ENCODE data around the gene PLA2G4E. TPM values are rescaled to one million over a fixed set of nuclear protein-coding genes. Genes with fewer than 3 reads are reported as not detected.

The PLA2G4E gene
- total and polyA plus RNA-seq, 9 of the 15 experiments (the other 6 are each of a cell fraction or from before 2014, with no cell fraction given): 0.03 TPM; not detected in 8

DNA sequence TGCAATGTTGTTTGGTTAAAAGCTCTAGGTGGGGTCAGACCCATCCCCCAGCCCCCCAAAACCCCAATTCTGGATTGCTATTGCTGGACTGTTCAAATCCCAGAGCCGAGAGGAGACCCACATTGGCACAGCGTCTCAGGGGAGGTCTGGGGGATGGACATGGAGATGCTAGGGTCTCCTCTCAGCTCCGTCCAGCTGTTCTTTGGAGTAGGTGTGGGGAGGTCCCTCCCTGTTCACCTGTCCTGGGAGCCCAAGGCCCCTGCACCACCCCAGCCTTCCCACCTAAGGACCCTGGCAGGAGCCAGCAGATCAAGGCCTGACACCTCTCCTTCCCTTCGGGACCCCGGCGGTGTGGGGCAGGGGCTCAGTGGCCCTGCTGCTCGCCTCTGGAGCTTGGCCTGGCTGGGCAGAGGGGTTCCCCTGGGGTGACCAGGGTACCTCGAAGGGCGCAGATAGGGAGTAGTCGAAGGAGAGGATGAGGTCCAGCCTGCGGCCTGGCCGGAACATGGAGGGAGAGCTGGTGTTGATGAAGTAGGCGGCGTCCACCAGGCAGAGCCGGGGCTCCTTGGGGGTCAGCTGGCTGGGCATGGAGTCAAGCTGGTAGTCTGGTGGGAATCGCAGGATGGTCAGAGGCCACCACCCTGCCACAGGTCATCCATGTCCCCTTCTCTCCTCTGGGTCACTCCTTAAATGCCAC lies 49.6 kb upstream of the PLA2G4E start:
- no peak overlapping the region for H3K27ac ChIP-seq (ENCODE audit: extremely low read depth, low read depth, low read length)
- H3K4me3 ChIP-seq: no peak overlapping the region
- no peaks in the 10 kb centered on the region for H3K79me2 ChIP-seq (ENCODE audit: control insufficient read depth, insufficient read depth, low read length)
- peaks cover 4% of the 10 kb centered on the region; the same call in 1 of the 2 replicates for H4K20me1 ChIP-seq (replicated peaks; ENCODE audit: control insufficient read depth, insufficient read depth, low read length)
- TF ChIP-seq ZNF445 (CRISPR knock-in tag; IDR thresholded peaks at IDR 0.05; ENCODE audit: low read depth) (no peak), PRMT5 (CRISPR knock-in tag; IDR thresholded peaks at IDR 0.05) (no peak), E2F6 (IDR thresholded peaks at IDR 0.05; ENCODE audit: borderline replicate concordance in 1 of 2, extremely low read depth in 1 of 2, insufficient read depth in 1 of 2, insufficient read length in 1 of 2, low read depth in 1 of 2, low read length in 1 of 2, poor library complexity in 1 of 2, severe bottlenecking in 1 of 2) (no peak)
- 8% methylated on average over 15 of the region's 16 CpGs for WGBS (ENCODE audit: insufficient coverage, low coverage, missing lambda C conversion rate)
- peaks cover 18 to 79% of the 10 kb centered on the region in 2 experiments for H3K27me3 ChIP-seq (ENCODE audit: control insufficient read depth in 2 of 2, insufficient read depth in 2 of 2, low read length in 2 of 2)
- ATAC-seq (no peak), DNase-seq (ENCODE audit: extremely low read depth in 1 of 4, low spot score in 3 of 4) (no peak), FAIRE-seq (no peak)
- CTCF ChIA-PET (ENCODE audit: low intra/inter-chr PET ratio): interaction anchor here (0.7 kb wide), 1 partner anchor 64 kb away, joined by 3 read pairs; no protein-coding TSS in a partner anchor
- POLR2A ChIA-PET: no interaction called here
- BruUV-seq (replicated peaks): no TSS peak
- H3K36me3 ChIP-seq (ENCODE audit: control insufficient read depth, insufficient read depth, low read length): no peaks in the 10 kb centered on the region
- peaks cover 4% of the 10 kb centered on the region; the same call in 1 of the 2 replicates for H3K9me3 ChIP-seq (replicated peaks; ENCODE audit: control insufficient read depth, insufficient read depth, low read depth, low read length)
- 0 out of 4 replicates have a peak overlapping the region, but pooled peaks of 1 of the 2 experiments have one; percentile 33 for H3K9ac ChIP-seq (ENCODE audit: insufficient read depth in 1 of 2, low read depth in 2 of 2, low read length in 2 of 2)
- peaks cover 0 to 8% of the 10 kb centered on the region in 2 experiments; a peak in 2 of 5 replicates for H3K4me1 ChIP-seq (replicated peaks in 1 of 2; ENCODE audit: control insufficient read depth in 2 of 2, insufficient read depth in 2 of 2, low read length in 2 of 2)
- no peak overlapping the region for H2AFZ ChIP-seq (ENCODE audit: low read depth, low read length)
- intact Hi-C loops (cut with micrococcal nuclease): loop anchor here (10.0 kb wide), 1 partner anchor 404 kb away; no protein-coding TSS in a partner anchor
- H3K9me1 ChIP-seq (ENCODE audit: control insufficient read depth, insufficient read depth, low read length): peaks cover 4% of the 10 kb centered on the region
- H3K4me2 ChIP-seq (ENCODE audit: insufficient read depth, low read length): no peak overlapping the region
- in situ Hi-C loops (cut with MboI): no loop called here
